ENCODE data around the gene TMEM128. TPM values are rescaled to one million over a fixed set of nuclear protein-coding genes. Genes with fewer than 3 reads are reported as not detected.
A peak's percentile ranks its signal among the peaks of the same experiment; 100 is the strongest.

TMEM128 gene
- polyA plus RNA-seq, 4 donors = 15.7 to 34.5 (median 22.8) TPM

- Histone ChIP-seq H3K27me3 (ENCODE audit: control insufficient read depth in 3 of 3, insufficient read depth in 3 of 3, low read length in 3 of 3) (no peaks in the 10 kb centered on the region), H3K9me3 (ENCODE audit: control insufficient read depth in 2 of 2, insufficient read depth in 1 of 2, low read depth in 1 of 2, low read length in 1 of 2) (no peaks in the 10 kb centered on the region), H3K4me1 (ENCODE audit: control insufficient read depth in 3 of 3, insufficient read depth in 2 of 3, low read depth in 1 of 3, low read length in 2 of 3) (peaks cover 2 to 8% (median 3%) of the 10 kb centered on the region in 3 donors), H3K4me3 (ENCODE audit: low read depth in 1 of 3, low read length in 3 of 3) (no peak overlapping the region), H3K36me3 (ENCODE audit: control insufficient read depth in 3 of 3, insufficient read depth in 2 of 3, low read depth in 1 of 3, low read length in 3 of 3) (peaks cover 2 to 11% (median 6%) of the 10 kb centered on the region in 3 donors), H3K27ac (ENCODE audit: low read depth in 1 of 3, low read length in 2 of 3) (no peak overlapping the region)
- DNase-seq (peak; percentile 49 to 71), FAIRE-seq (no peak)
- WGBS, 3 donors = 70 to 81% (median 75%) methylated on average over 11 of the region's 11 CpGs
These were observed 37.0 kb upstream of the TMEM128 start for GRCh38 chr4:4284827-4285618.

DNA sequence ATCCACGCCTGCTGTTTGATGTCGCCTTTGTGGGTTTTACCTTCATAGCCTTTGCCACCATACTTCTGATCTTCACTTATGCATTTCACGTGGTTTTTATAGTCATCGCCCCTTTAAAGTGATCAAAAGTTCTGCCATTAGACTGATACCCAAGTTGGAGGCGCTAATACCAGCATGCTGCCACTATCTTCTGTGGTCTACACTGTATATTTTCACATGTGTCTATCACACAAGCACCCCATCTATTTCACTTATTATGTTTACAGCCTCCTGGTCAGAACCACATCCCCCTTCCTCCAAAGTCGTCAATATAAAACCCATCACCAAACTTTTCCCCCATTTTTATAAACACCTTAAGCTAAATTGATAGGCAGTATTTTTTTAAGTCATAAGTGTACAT lies 33.8 kb upstream of the TMEM128 start:
- peaks cover 2 to 22% (median 10%) of the 10 kb centered on the region in 3 donors for H3K36me3 ChIP-seq (ENCODE audit: control insufficient read depth in 3 of 3, insufficient read depth in 2 of 3, low read depth in 1 of 3, low read length in 3 of 3)
- FAIRE-seq (no peak), DNase-seq (no peak)
- peaks cover 0 to 2% (median 0%) of the 10 kb centered on the region in 3 donors for H3K4me1 ChIP-seq (ENCODE audit: control insufficient read depth in 3 of 3, insufficient read depth in 2 of 3, low read depth in 1 of 3, low read length in 2 of 3)
- H3K27ac ChIP-seq (ENCODE audit: low read depth in 1 of 3, low read length in 2 of 3) = no peak overlapping the region
- no peaks in the 10 kb centered on the region for H3K9me3 ChIP-seq (ENCODE audit: control insufficient read depth in 2 of 2, insufficient read depth in 1 of 2, low read depth in 1 of 2, low read length in 1 of 2)
- H3K4me3 ChIP-seq (ENCODE audit: low read depth in 1 of 3, low read length in 3 of 3) = no peak overlapping the region
- 82 to 93% (median 91%) methylated on average over 6 of the region's 6 CpGs for WGBS, 3 donors
- no peaks in the 10 kb centered on the region for H3K27me3 ChIP-seq (ENCODE audit: control insufficient read depth in 3 of 3, insufficient read depth in 3 of 3, low read length in 3 of 3)

DNA sequence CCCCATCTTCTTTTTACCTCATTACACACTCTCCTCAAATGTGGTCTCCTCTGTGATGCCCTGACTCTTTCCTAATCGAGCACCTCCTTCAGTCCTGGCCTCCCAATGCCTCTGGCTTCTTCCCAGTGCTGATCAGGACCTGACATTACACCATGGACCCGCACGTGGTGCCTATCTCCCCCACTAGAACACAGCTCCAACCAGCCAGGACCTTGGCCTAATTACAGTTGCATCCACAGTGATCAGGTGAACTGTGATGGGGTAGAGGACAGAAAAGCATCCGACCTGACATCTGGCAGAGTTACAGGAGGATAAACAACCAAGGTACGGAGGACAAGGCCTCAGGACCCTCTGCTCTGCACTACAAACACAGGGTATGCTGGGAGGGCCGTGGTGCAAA lies 29.5 kb upstream of the TMEM128 start:
- no peaks in the 10 kb centered on the region for H3K4me1 ChIP-seq (ENCODE audit: control insufficient read depth in 3 of 3, insufficient read depth in 2 of 3, low read depth in 1 of 3, low read length in 2 of 3)
- peaks cover 4 to 38% (median 21%) of the 10 kb centered on the region in 3 donors for H3K36me3 ChIP-seq (ENCODE audit: control insufficient read depth in 3 of 3, insufficient read depth in 2 of 3, low read depth in 1 of 3, low read length in 3 of 3)
- no peaks in the 10 kb centered on the region for H3K27me3 ChIP-seq (ENCODE audit: control insufficient read depth in 3 of 3, insufficient read depth in 3 of 3, low read length in 3 of 3)
- H3K4me3 ChIP-seq (ENCODE audit: low read depth in 1 of 3, low read length in 3 of 3) = no peak overlapping the region
- no peak overlapping the region for H3K27ac ChIP-seq (ENCODE audit: low read depth in 1 of 3, low read length in 2 of 3)
- no peak for FAIRE-seq
- WGBS, 3 donors = 78 to 86% (median 83%) methylated on average over 6 of the region's 6 CpGs
- DNase-seq = no peak
- no peaks in the 10 kb centered on the region for H3K9me3 ChIP-seq (ENCODE audit: control insufficient read depth in 2 of 2, insufficient read depth in 1 of 2, low read depth in 1 of 2, low read length in 1 of 2)

DNA sequence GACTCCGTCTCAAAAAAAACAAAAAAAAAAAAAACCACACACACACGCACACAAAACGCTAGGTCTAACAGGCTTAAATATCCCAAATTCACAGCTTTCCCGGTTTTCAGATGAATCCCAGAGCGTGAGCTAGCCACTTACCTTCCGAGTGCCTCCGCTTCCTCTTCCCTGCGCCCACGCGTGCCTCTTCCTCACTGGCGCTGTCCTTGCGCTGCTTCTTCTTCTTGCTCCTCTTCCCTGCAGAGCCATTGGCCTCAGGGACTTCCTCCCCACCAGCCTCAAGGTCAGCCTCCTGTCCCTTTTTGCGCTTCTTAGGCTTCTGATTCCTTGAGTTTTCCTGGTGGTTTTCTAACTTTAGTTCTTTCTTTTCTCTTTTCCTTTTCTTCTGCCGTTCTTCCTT lies 26.2 kb upstream of the TMEM128 start:
- no peaks in the 10 kb centered on the region for H3K4me1 ChIP-seq (ENCODE audit: control insufficient read depth in 3 of 3, insufficient read depth in 2 of 3, low read depth in 1 of 3, low read length in 2 of 3)
- WGBS, 3 donors = 94 to 97% (median 96%) methylated on average over 14 of the region's 14 CpGs
- H3K9me3 ChIP-seq (ENCODE audit: control insufficient read depth in 2 of 2, insufficient read depth in 1 of 2, low read depth in 1 of 2, low read length in 1 of 2) = no peaks in the 10 kb centered on the region
- no peaks in the 10 kb centered on the region for H3K27me3 ChIP-seq (ENCODE audit: control insufficient read depth in 3 of 3, insufficient read depth in 3 of 3, low read length in 3 of 3)
- H3K4me3 ChIP-seq (ENCODE audit: low read depth in 1 of 3, low read length in 3 of 3) = no peak overlapping the region
- no peak for DNase-seq
- FAIRE-seq = no peak
- H3K36me3 ChIP-seq (ENCODE audit: control insufficient read depth in 3 of 3, insufficient read depth in 2 of 3, low read depth in 1 of 3, low read length in 3 of 3) = peaks cover 2 to 44% (median 17%) of the 10 kb centered on the region in 3 donors
- H3K27ac ChIP-seq (ENCODE audit: low read depth in 1 of 3, low read length in 2 of 3) = no peak overlapping the region

GRCh38 chr4:4271912-4272311 lies 23.9 kb upstream of the TMEM128 start:
- H3K36me3 ChIP-seq (ENCODE audit: control insufficient read depth in 3 of 3, insufficient read depth in 2 of 3, low read depth in 1 of 3, low read length in 3 of 3) = peaks cover 2 to 38% (median 15%) of the 10 kb centered on the region in 3 donors
- FAIRE-seq (no peak), DNase-seq (no peak)
- no peaks in the 10 kb centered on the region for H3K9me3 ChIP-seq (ENCODE audit: control insufficient read depth in 2 of 2, insufficient read depth in 1 of 2, low read depth in 1 of 2, low read length in 1 of 2)
- no peaks in the 10 kb centered on the region for H3K27me3 ChIP-seq (ENCODE audit: control insufficient read depth in 3 of 3, insufficient read depth in 3 of 3, low read length in 3 of 3)
- H3K4me3 ChIP-seq (ENCODE audit: low read depth in 1 of 3, low read length in 3 of 3) = no peak overlapping the region
- no peaks in the 10 kb centered on the region for H3K4me1 ChIP-seq (ENCODE audit: control insufficient read depth in 3 of 3, insufficient read depth in 2 of 3, low read depth in 1 of 3, low read length in 2 of 3)
- H3K27ac ChIP-seq (ENCODE audit: low read depth in 1 of 3, low read length in 2 of 3) = no peak overlapping the region
- WGBS, 3 donors = 88 to 92% (median 90%) methylated on average over 10 of the region's 10 CpGs

- no peak for FAIRE-seq
- 76 to 81% (median 79%) methylated on average over 4 of the region's 4 CpGs for WGBS, 3 donors
- H3K36me3 ChIP-seq (ENCODE audit: control insufficient read depth in 3 of 3, insufficient read depth in 2 of 3, low read depth in 1 of 3, low read length in 3 of 3) = peaks cover 6 to 39% (median 15%) of the 10 kb centered on the region in 3 donors
- DNase-seq = no peak
- no peak overlapping the region for H3K4me3 ChIP-seq (ENCODE audit: low read depth in 1 of 3, low read length in 3 of 3)
- H3K9me3 ChIP-seq (ENCODE audit: control insufficient read depth in 2 of 2, insufficient read depth in 1 of 2, low read depth in 1 of 2, low read length in 1 of 2) = no peaks in the 10 kb centered on the region
- H3K27ac ChIP-seq (ENCODE audit: low read depth in 1 of 3, low read length in 2 of 3) = no peak overlapping the region
- H3K27me3 ChIP-seq (ENCODE audit: control insufficient read depth in 3 of 3, insufficient read depth in 3 of 3, low read length in 3 of 3) = no peaks in the 10 kb centered on the region
- H3K4me1 ChIP-seq (ENCODE audit: control insufficient read depth in 3 of 3, insufficient read depth in 2 of 3, low read depth in 1 of 3, low read length in 2 of 3) = no peaks in the 10 kb centered on the region
These were observed 22.5 kb upstream of the TMEM128 start for GRCh38 chr4:4270529-4270928.

DNA sequence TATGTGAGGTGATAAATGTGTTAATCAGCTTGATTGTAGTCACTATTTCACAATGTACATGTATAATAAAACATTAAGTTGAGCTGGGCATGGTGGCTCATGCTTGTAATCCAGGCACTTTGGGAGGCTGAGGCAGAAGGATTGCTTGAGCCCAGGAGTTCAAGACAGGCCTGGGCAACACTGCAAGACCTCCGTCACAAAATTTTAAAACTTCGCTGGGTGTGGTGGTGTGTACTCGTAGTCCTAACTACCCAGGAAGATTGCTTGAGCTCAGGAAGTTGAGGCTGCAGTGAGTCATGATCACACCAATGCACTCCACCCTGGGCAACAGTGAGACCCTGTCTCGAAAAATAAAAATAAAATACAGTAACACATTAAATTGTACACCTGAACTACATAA lies 21.8 kb upstream of the TMEM128 start:
- WGBS, 3 donors = 80 to 92% (median 81%) methylated on average over 4 of the region's 4 CpGs
- H3K4me3 ChIP-seq (ENCODE audit: low read depth in 1 of 3, low read length in 3 of 3) = no peak overlapping the region

DNA sequence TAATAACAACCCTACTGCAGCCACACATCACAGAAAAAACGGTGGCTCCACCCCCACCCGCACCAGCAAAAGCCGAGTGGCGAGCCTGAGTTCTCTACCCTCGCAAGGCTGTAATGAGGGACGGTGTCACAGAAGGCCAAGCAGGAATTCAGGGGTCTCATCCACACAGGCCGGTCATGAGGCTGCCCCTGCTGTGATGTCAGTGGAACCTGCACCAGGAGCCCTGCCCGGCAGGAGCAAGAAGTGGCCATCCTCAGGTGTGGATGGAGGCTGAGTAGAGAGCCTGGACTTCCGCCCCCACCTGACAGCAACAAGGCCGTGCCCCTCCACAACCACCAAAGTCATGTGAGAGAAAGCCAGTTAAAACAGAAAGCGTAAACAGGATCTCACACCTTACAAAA lies 21.3 kb upstream of the TMEM128 start:
- no peak for FAIRE-seq
- DNase-seq = peak in 1 of 2 donors; percentile 31
- Histone ChIP-seq H3K27me3 (ENCODE audit: control insufficient read depth in 3 of 3, insufficient read depth in 3 of 3, low read length in 3 of 3) (no peaks in the 10 kb centered on the region), H3K4me3 (ENCODE audit: low read depth in 1 of 3, low read length in 3 of 3) (no peak overlapping the region), H3K4me1 (ENCODE audit: control insufficient read depth in 3 of 3, insufficient read depth in 2 of 3, low read depth in 1 of 3, low read length in 2 of 3) (no peaks in the 10 kb centered on the region), H3K9me3 (ENCODE audit: control insufficient read depth in 2 of 2, insufficient read depth in 1 of 2, low read depth in 1 of 2, low read length in 1 of 2) (no peaks in the 10 kb centered on the region), H3K36me3 (ENCODE audit: control insufficient read depth in 3 of 3, insufficient read depth in 2 of 3, low read depth in 1 of 3, low read length in 3 of 3) (peaks cover 6 to 34% (median 7%) of the 10 kb centered on the region in 3 donors), H3K27ac (ENCODE audit: low read depth in 1 of 3, low read length in 2 of 3) (peak overlapping the region in 2 of 3 donors; percentile 67 to 83)
- WGBS, 3 donors = 83 to 90% (median 84%) methylated on average over 11 of the region's 11 CpGs

More for the DNA sequence above, 21.8 kb upstream of the TMEM128 start:
- peak overlapping the region in 2 of 3 donors; percentile 35 to 88 for H3K27ac ChIP-seq (ENCODE audit: low read depth in 1 of 3, low read length in 2 of 3)
- no peaks in the 10 kb centered on the region for H3K9me3 ChIP-seq (ENCODE audit: control insufficient read depth in 2 of 2, insufficient read depth in 1 of 2, low read depth in 1 of 2, low read length in 1 of 2)
- no peaks in the 10 kb centered on the region for H3K4me1 ChIP-seq (ENCODE audit: control insufficient read depth in 3 of 3, insufficient read depth in 2 of 3, low read depth in 1 of 3, low read length in 2 of 3)
- no peaks in the 10 kb centered on the region for H3K27me3 ChIP-seq (ENCODE audit: control insufficient read depth in 3 of 3, insufficient read depth in 3 of 3, low read length in 3 of 3)
- FAIRE-seq (no peak), DNase-seq (no peak)
- peaks cover 6 to 37% (median 10%) of the 10 kb centered on the region in 3 donors for H3K36me3 ChIP-seq (ENCODE audit: control insufficient read depth in 3 of 3, insufficient read depth in 2 of 3, low read depth in 1 of 3, low read length in 3 of 3)
